HepG2 (cell line): ENCODE measurements around the gene GOLPH3. TPM values are rescaled to one million over a fixed set of nuclear protein-coding genes. Genes with fewer than 3 reads are reported as not detected.

Experiments
- AGO1 ChIP-seq: fragments of 200-400 bp; formaldehyde crosslinking; IDR thresholded peaks from 2 replicates; pipeline ENCODE4 v1.6.1; 2017; ENCODE audit warnings: mild to moderate bottlenecking, low read depth, low read length, moderate library complexity; ENCODE audit not compliant: poor library complexity, severe bottlenecking
- ATF1 ChIP-seq: IDR thresholded peaks from 2 replicates; pipeline ENCODE4 v1.6.1; 2016; ENCODE audit warnings: mild to moderate bottlenecking, control low read depth
- EZH2 ChIP-seq: conservative IDR thresholded peaks from 2 replicates; pipeline ENCODE4 v1.6.1; 2012; ENCODE audit warnings: mild to moderate bottlenecking, low read depth, low read length, moderate library complexity
- HDAC2 ChIP-seq: sonication (generic); formaldehyde crosslinking; IDR thresholded peaks from 2 replicates; pipeline ENCODE4 v1.4.0; 2020; ENCODE audit warnings: missing genetic modification reagents
- KMT2A ChIP-seq: sonication (generic); formaldehyde crosslinking; IDR thresholded peaks from 2 replicates; pipeline ENCODE4 v1.4.0; 2020; ENCODE audit warnings: missing genetic modification reagents
- MAFG ChIP-seq: sonication (generic); formaldehyde crosslinking; IDR thresholded peaks from 2 replicates; pipeline ENCODE4 v1.5.1; 2020; ENCODE audit warnings: mild to moderate bottlenecking, missing genetic modification reagents
- MTF1 ChIP-seq: sonication (generic); formaldehyde crosslinking; IDR thresholded peaks from 2 replicates; pipeline ENCODE4 v1.5.0; 2020; ENCODE audit warnings: missing genetic modification reagents
- MXD1 ChIP-seq: sonication (generic); formaldehyde crosslinking; IDR thresholded peaks from 2 replicates; pipeline ENCODE4 v1.4.0; 2020; ENCODE audit warnings: mild to moderate bottlenecking, missing genetic modification reagents
- PBX3 ChIP-seq: sonication (generic); formaldehyde crosslinking; IDR thresholded peaks from 2 replicates; pipeline ENCODE4 v1.8.1; 2023; ENCODE audit warnings: missing genetic modification reagents, inconsistent platforms, borderline replicate concordance
- POLR2AphosphoS5 ChIP-seq: IDR thresholded peaks from 2 replicates; pipeline ENCODE4 v1.6.1; 2012; ENCODE audit warnings: low read depth, low read length
- PRDM4 ChIP-seq: sonication (generic); formaldehyde crosslinking; IDR thresholded peaks from 2 replicates; pipeline ENCODE4 v1.9.0; 2021; ENCODE audit warnings: missing genetic modification reagents, borderline replicate concordance
- RARA ChIP-seq: IDR thresholded peaks from 2 replicates; pipeline ENCODE4 v1.6.1; 2016; ENCODE audit warnings: missing genetic modification reagents, missing compliant biosample characterization
- SALL1 ChIP-seq: sonication (generic); formaldehyde crosslinking; IDR thresholded peaks from 2 replicates; pipeline ENCODE4 v1.8.0; 2022; ENCODE audit warnings: mild to moderate bottlenecking, missing genetic modification reagents
- SIX1 ChIP-seq: sonication (generic); formaldehyde crosslinking; IDR thresholded peaks from 2 replicates; pipeline ENCODE4 v1.4.0; 2020; ENCODE audit warnings: missing genetic modification reagents, borderline replicate concordance
- SMC3 ChIP-seq: IDR thresholded peaks from 2 replicates; pipeline ENCODE4 v1.6.1; 2011; ENCODE audit warnings: low read length, improper control_type of control experiment
- SNAPC5 ChIP-seq: sonication (generic); formaldehyde crosslinking; IDR thresholded peaks from 2 replicates; pipeline ENCODE4 v1.8.1; 2023; ENCODE audit warnings: mild to moderate bottlenecking, missing genetic modification reagents, borderline replicate concordance
- SOX6 ChIP-seq, 2 experiments: fragments of 450-650 bp in 1 of 2; sonication (generic) in 1 of 2; formaldehyde crosslinking in 1 of 2; IDR thresholded peaks; 2 replicates each; pipeline versions ENCODE4 v1.4.0 to v1.6.1; 2017 to 2020; ENCODE audit warnings: antibody characterized with exemption in 1 of 2, mild to moderate bottlenecking in 1 of 2, missing genetic modification reagents in 1 of 2
- SRF ChIP-seq: IDR thresholded peaks from 2 replicates; pipeline ENCODE4 v1.6.1; 2011; ENCODE audit warnings: mild to moderate bottlenecking, low read depth, low read length, moderate library complexity
- UBTF ChIP-seq: sonication (generic); formaldehyde crosslinking; IDR thresholded peaks from 2 replicates; pipeline ENCODE4 v1.4.0; 2020; ENCODE audit warnings: mild to moderate bottlenecking, missing genetic modification reagents
- ZBTB3 ChIP-seq: sonication (generic); formaldehyde crosslinking; IDR thresholded peaks from 2 replicates; pipeline ENCODE4 v1.4.0; 2020; ENCODE audit warnings: low read depth, mild to moderate bottlenecking, moderate library complexity, missing genetic modification reagents, borderline replicate concordance
- ZFP90 ChIP-seq: sonication (generic); formaldehyde crosslinking; IDR thresholded peaks from 2 replicates; pipeline ENCODE4 v1.8.0; 2022; ENCODE audit warnings: missing genetic modification reagents, mild to moderate bottlenecking, inconsistent platforms, borderline replicate concordance
- ZNF430 ChIP-seq: sonication (generic); formaldehyde crosslinking; IDR thresholded peaks from 2 replicates; pipeline ENCODE4 v1.9.0; 2021; ENCODE audit warnings: mild to moderate bottlenecking, missing genetic modification reagents
- ZNF616 ChIP-seq: sonication (generic); formaldehyde crosslinking; IDR thresholded peaks from 2 replicates; pipeline ENCODE4 v1.5.0; 2020; ENCODE audit warnings: low read depth, mild to moderate bottlenecking, missing genetic modification reagents
- ZNF7 ChIP-seq: IDR thresholded peaks from 2 replicates; pipeline ENCODE4 v1.6.1; 2016; ENCODE audit warnings: missing biosample characterization, missing genetic modification reagents
- polyA plus RNA-seq, 8 experiments: library from polyadenylated mRNA; depleted of rRNA in 3 of 8; stranded (reverse) in 7 of 8; unstranded in 1 of 8; fragments of >200 nt; fragmentation: Illumina TruSeq in 4 of 8; extraction: Trizol in 4 of 8; gene quantifications; 2 replicates each; pipeline versions ENCODE4 v1.2.1 to v1.2.3, GENCODE V29; 2011 to 2016; ENCODE audit warnings: low read depth in 4 of 8, missing spikeins in 1 of 8, mixed read lengths in 1 of 8; ENCODE audit not compliant: insufficient read depth in 1 of 8
- total RNA-seq, 5 experiments: library from RNA; depleted of rRNA; stranded (reverse); fragments of >200 nt; fragmentation: Illumina TruSeq; extraction: Trizol; gene quantifications; 2 replicates each; pipeline ENCODE4 v1.2.3, GENCODE V29; 2016; ENCODE audit warnings: low read depth in 1 of 5

The GOLPH3 gene
- total and polyA plus RNA-seq, 2 of the 13 experiments (the other 11 are each of a cell fraction or from before 2014, with no cell fraction given): 59.5 to 84.5 TPM

- TF ChIP-seq MAFG (no peak), PRDM4 (CRISPR knock-in tag) (no peak), SIX1 (CRISPR knock-in tag) (peak; percentile 73; the same call in 1 of the 2 replicates), SRF (no peak), SOX6 (IDR thresholded peaks at IDR 0.05) (no peak), SOX6 (CRISPR knock-in tag; IDR thresholded peaks at IDR 0.05) (peak; percentile 54), KMT2A (CRISPR knock-in tag) (no peak), ATF1 (CRISPR knock-in tag) (no peak), SALL1 (peak; percentile 36; the same call in 1 of the 2 replicates), UBTF (CRISPR knock-in tag) (no peak), MTF1 (CRISPR knock-in tag) (no peak), SNAPC5 (no peak), HDAC2 (CRISPR knock-in tag) (0 out of 2 replicates have a peak, but pooled peaks have one; percentile 23), ZBTB3 (peak; percentile 47; the same call in 1 of the 2 replicates), SMC3 (no peak), ZNF616 (no peak), POLR2AphosphoS5 (no peak), ZFP90 (no peak), MXD1 (CRISPR knock-in tag) (no peak), AGO1 (no peak), ZNF7 (CRISPR knock-in tag) (no peak), ZNF430 (no peak), EZH2 (no peak), PBX3 (CRISPR knock-in tag) (no peak), RARA (CRISPR knock-in tag) (peak; percentile 41; the same call in 1 of the 2 replicates)
Observed at GRCh38 chr5:32144378-32145207, 29.5 kb downstream of the GOLPH3 start (continued).
